Activated T-cell treated with anti-CD3 and anti-CD28 coated beads, Interleukin-2, amount 50 U/mL, for 4 hours (primary cell): Measurements from ENCODE around the gene ZNF385A. TPM values are rescaled to one million over a fixed set of nuclear protein-coding genes. Genes with fewer than 3 reads are reported as not detected.
"Not testable (repeated sequence)": the region's sequence is repeated elsewhere in the genome, so short reads cannot be mapped to it uniquely, and the experiment has no call there.

ENCODE experiments used
- ATAC-seq, 2 donors: fragments of 200-7000 bp; cut with Tn5 transposase; one replicate each; pipeline ENCODE4 v1.10.0; 2021
- DNase-seq: peaks from one replicate; pipeline ENCODE4 v3.0.0-alpha.2; 2020
- H3K27me3 Mint-ChIP-seq: one replicate; pipeline ENCODE4 v1.8.0; 2021; ENCODE audit warnings: low read depth, mixed read lengths
- H3K36me3 Mint-ChIP-seq: one replicate; pipeline ENCODE4 v1.8.0; 2022; ENCODE audit warnings: mixed read lengths; ENCODE audit not compliant: insufficient read depth
- H3K4me1 Mint-ChIP-seq: one replicate; pipeline ENCODE4 v1.8.0; 2021; ENCODE audit warnings: low read depth, mixed read lengths
- H3K4me3 Mint-ChIP-seq: one replicate; pipeline ENCODE4 v1.8.0; 2021; ENCODE audit warnings: mild to moderate bottlenecking, moderate library complexity, mixed read lengths
- H3K9me3 Mint-ChIP-seq: one replicate; pipeline ENCODE4 v1.8.0; 2021; ENCODE audit warnings: mixed read lengths
- total RNA-seq, 3 donors: library from RNA; stranded (reverse); gene quantifications; one replicate each; pipeline ENCODE4 v1.2.1, GENCODE V29; 2021

Gene ZNF385A
- total RNA-seq, 3 donors from 2014 or later: 0.48 to 1.1 (median 0.55) TPM

GRCh38 chr12:54354271-54354670, 30.3 kb downstream of the ZNF385A start:
- Mint-ChIP-seq H3K4me1 (peaks cover 18% of the 10 kb centered on the region), H3K36me3 (peaks cover 25% of the 10 kb centered on the region)
- H3K9me3 Mint-ChIP-seq, H3K4me3 Mint-ChIP-seq, DNase-seq, H3K27me3 Mint-ChIP-seq, ATAC-seq: not testable (repeated sequence)

GRCh38 chr12:54352891-54353874, 31.4 kb downstream of the ZNF385A start:
- Mint-ChIP-seq H3K9me3 (no peaks in the 10 kb centered on the region), H3K4me1 (peaks cover 18% of the 10 kb centered on the region), H3K36me3 (peaks cover 29% of the 10 kb centered on the region), H3K27me3 (no peaks in the 10 kb centered on the region), H3K4me3 (peak overlapping the region; percentile 67)
- DNase-seq (no peak), ATAC-seq (no peak)

GRCh38 chr12:54352022-54352531, 32.5 kb downstream of the ZNF385A start:
- H3K27me3 Mint-ChIP-seq: no peaks in the 10 kb centered on the region
- H3K4me1 Mint-ChIP-seq: peaks cover 18% of the 10 kb centered on the region
- H3K9me3 Mint-ChIP-seq: no peaks in the 10 kb centered on the region
- peak; percentile 48 for DNase-seq
- H3K4me3 Mint-ChIP-seq: peak overlapping the region; percentile 67
- peak; percentile 84 to 85 for ATAC-seq
- peaks cover 38% of the 10 kb centered on the region for H3K36me3 Mint-ChIP-seq

- peaks cover 18% of the 10 kb centered on the region for H3K4me1 Mint-ChIP-seq
- ATAC-seq (no peak), DNase-seq (no peak)
- no peaks in the 10 kb centered on the region for H3K27me3 Mint-ChIP-seq
- peaks cover 45% of the 10 kb centered on the region for H3K36me3 Mint-ChIP-seq
- H3K9me3 Mint-ChIP-seq: no peaks in the 10 kb centered on the region
- H3K4me3 Mint-ChIP-seq: no peak overlapping the region
Observed at GRCh38 chr12:54351341-54351740, 33.2 kb downstream of the ZNF385A start.

- no peak overlapping the region for H3K4me3 Mint-ChIP-seq
- H3K9me3 Mint-ChIP-seq: no peaks in the 10 kb centered on the region
- peaks cover 18% of the 10 kb centered on the region for H3K4me1 Mint-ChIP-seq
- no peaks in the 10 kb centered on the region for H3K27me3 Mint-ChIP-seq
- ATAC-seq (no peak), DNase-seq (no peak)
- peaks cover 46% of the 10 kb centered on the region for H3K36me3 Mint-ChIP-seq
Observed at GRCh38 chr12:54350743-54351142, 33.8 kb downstream of the ZNF385A start.

GRCh38 chr12:54349679-54350078, 34.9 kb downstream of the ZNF385A start:
- Mint-ChIP-seq H3K36me3 (peaks cover 54% of the 10 kb centered on the region), H3K4me1 (peaks cover 18% of the 10 kb centered on the region), H3K9me3 (no peaks in the 10 kb centered on the region), H3K27me3 (no peaks in the 10 kb centered on the region), H3K4me3 (no peak overlapping the region)
- no peak for ATAC-seq
- DNase-seq: no peak

- no peak for ATAC-seq
- H3K36me3 Mint-ChIP-seq: peaks cover 54% of the 10 kb centered on the region
- no peaks in the 10 kb centered on the region for H3K27me3 Mint-ChIP-seq
- no peaks in the 10 kb centered on the region for H3K9me3 Mint-ChIP-seq
- no peak for DNase-seq
- no peak overlapping the region for H3K4me3 Mint-ChIP-seq
- H3K4me1 Mint-ChIP-seq: peaks cover 18% of the 10 kb centered on the region
Observed at GRCh38 chr12:54349036-54349435, 35.5 kb downstream of the ZNF385A start.

- H3K4me3 Mint-ChIP-seq: no peak overlapping the region
- H3K27me3 Mint-ChIP-seq: no peaks in the 10 kb centered on the region
- H3K9me3 Mint-ChIP-seq: no peaks in the 10 kb centered on the region
- ATAC-seq (no peak), DNase-seq (no peak)
- peaks cover 4% of the 10 kb centered on the region for H3K4me1 Mint-ChIP-seq
- H3K36me3 Mint-ChIP-seq: peaks cover 37% of the 10 kb centered on the region
Observed at GRCh38 chr12:54341378-54342300, 42.9 kb downstream of the ZNF385A start.

GRCh38 chr12:54340846-54341245, 43.7 kb downstream of the ZNF385A start:
- H3K4me1 Mint-ChIP-seq: peaks cover 8% of the 10 kb centered on the region
- ATAC-seq: no peak
- H3K9me3 Mint-ChIP-seq: no peaks in the 10 kb centered on the region
- DNase-seq: no peak
- H3K4me3 Mint-ChIP-seq: no peak overlapping the region
- H3K36me3 Mint-ChIP-seq: peaks cover 34% of the 10 kb centered on the region
- H3K27me3 Mint-ChIP-seq: no peaks in the 10 kb centered on the region

GRCh38 chr12:54338698-54339296, 45.7 kb downstream of the ZNF385A start:
- Mint-ChIP-seq H3K27me3 (no peaks in the 10 kb centered on the region), H3K9me3 (no peaks in the 10 kb centered on the region), H3K4me3 (no peak overlapping the region), H3K36me3 (peaks cover 26% of the 10 kb centered on the region), H3K4me1 (peaks cover 8% of the 10 kb centered on the region)
- ATAC-seq (no peak), DNase-seq (no peak)

- Mint-ChIP-seq H3K27me3 (no peaks in the 10 kb centered on the region), H3K4me1 (peaks cover 15% of the 10 kb centered on the region), H3K36me3 (peaks cover 21% of the 10 kb centered on the region), H3K9me3 (no peaks in the 10 kb centered on the region), H3K4me3 (no peak overlapping the region)
- ATAC-seq (no peak), DNase-seq (no peak)
Observed at GRCh38 chr12:54337854-54338650, 46.5 kb downstream of the ZNF385A start.

- ATAC-seq (no peak), DNase-seq (no peak)
- peaks cover 15% of the 10 kb centered on the region for H3K4me1 Mint-ChIP-seq
- H3K36me3 Mint-ChIP-seq: peaks cover 17% of the 10 kb centered on the region
- H3K4me3 Mint-ChIP-seq: no peak overlapping the region
- H3K27me3 Mint-ChIP-seq: no peaks in the 10 kb centered on the region
- no peaks in the 10 kb centered on the region for H3K9me3 Mint-ChIP-seq
Observed at GRCh38 chr12:54337280-54337842, 47.2 kb downstream of the ZNF385A start.

GRCh38 chr12:54333420-54334034, 51.0 kb downstream of the ZNF385A start:
- Mint-ChIP-seq H3K27me3 (no peaks in the 10 kb centered on the region), H3K36me3 (peaks cover 4% of the 10 kb centered on the region), H3K4me3 (no peak overlapping the region), H3K9me3 (no peaks in the 10 kb centered on the region), H3K4me1 (peaks cover 42% of the 10 kb centered on the region)
- no peak for ATAC-seq
- DNase-seq: no peak
